Esophagus muscularis mucosa (tissue), 4 donors: Measurements from ENCODE around the gene AZU1. TPM values are rescaled to one million over a fixed set of nuclear protein-coding genes. Genes with fewer than 3 reads are reported as not detected.
A peak's percentile ranks its signal among the peaks of the same experiment; 100 is the strongest.
"Not testable (repeated sequence)": the region's sequence is repeated elsewhere in the genome, so short reads cannot be mapped to it uniquely, and the experiment has no call there.

Experiments
- DNase-seq: peaks from one replicate; pipeline ENCODE4 v3.0.0-alpha.2; 2017; ENCODE audit errors: extremely low spot score
- H3K27ac ChIP-seq, 4 donors: fragments of 200-600 bp; sonication (generic); replicated peaks in 1 of 4; 1 replicate in 3 of 4; 2 replicates in 1 of 4; pipeline ENCODE4 v1.5.1; 2016 to 2019; ENCODE audit warnings: mild to moderate bottlenecking in 1 of 4
- H3K27me3 ChIP-seq, 4 donors: fragments of 200-600 bp; sonication (generic); one replicate each; pipeline versions ENCODE4 v1.5.1 to v1.6.0; 2016 to 2019
- H3K36me3 ChIP-seq, 4 donors: fragments of 200-600 bp; sonication (generic); one replicate each; pipeline ENCODE4 v1.5.1; 2016 to 2019
- H3K4me1 ChIP-seq, 4 donors: fragments of 200-600 bp; sonication (generic); one replicate each; pipeline ENCODE4 v1.5.1; 2016 to 2019
- H3K4me3 ChIP-seq, 4 donors: fragments of 200-600 bp; sonication (generic); 1 replicate in 2 of 4; 2 replicates in 2 of 4; pipeline ENCODE4 v1.5.1; 2016 to 2019; ENCODE audit warnings: mild to moderate bottlenecking in 4 of 4, moderate library complexity in 1 of 4
- H3K9me3 ChIP-seq, 4 donors: fragments of 200-600 bp; sonication (generic); 1 replicate in 3 of 4; 2 replicates in 1 of 4; pipeline ENCODE4 v1.5.1; 2016 to 2019
- EP300 ChIP-seq: sonication (generic); formaldehyde crosslinking; IDR thresholded peaks from one replicate; pipeline ENCODE4 v1.6.1; 2017; ENCODE audit warnings: antibody characterized with exemption
- POLR2A ChIP-seq: fragments of 450-650 bp; IDR thresholded peaks from one replicate; pipeline ENCODE4 v1.6.1; 2017; ENCODE audit warnings: antibody characterized with exemption, moderate library complexity, mild to moderate bottlenecking, low read depth
- POLR2AphosphoS5 ChIP-seq, 2 donors: sonication (generic); formaldehyde crosslinking; IDR thresholded peaks; one replicate each; pipeline ENCODE4 v1.6.1; 2017; ENCODE audit warnings: antibody characterized with exemption in 2 of 2
- WGBS: methylation state at CpG from one replicate; pipeline ENCODE4 v1.1.5; 2018; 5-methylcytosine and 5-hydroxymethylcytosine counted together
- intact Hi-C: fragments of 100-400 bp; cut with DNase I; formaldehyde crosslinking; loops from one replicate; pipeline ENCODE4 v1.15.1; 2023
- total RNA-seq, 4 donors: library from RNA; depleted of rRNA; stranded (reverse); fragments of >200 nt; gene quantifications; one replicate each; pipeline versions ENCODE4 v1.1.0 to v1.2.1, GENCODE V29; 2016
- TF ChIP-seq, protein P1 (sequence below), 3 experiments: fragments of 200-600 bp in 2 of 3; fragments of 450-650 bp in 1 of 3; sonication (generic) in 2 of 3; IDR thresholded peaks; one replicate each; pipeline ENCODE4 v1.5.1; 2017 to 2019; ENCODE audit warnings: antibody characterized with exemption in 3 of 3, mild to moderate bottlenecking in 2 of 3, moderate library complexity in 1 of 3

The AZU1 gene
- total RNA-seq, 4 donors from 2014 or later, result 0.40 to 1.3 TPM; not detected in 2

DNA sequence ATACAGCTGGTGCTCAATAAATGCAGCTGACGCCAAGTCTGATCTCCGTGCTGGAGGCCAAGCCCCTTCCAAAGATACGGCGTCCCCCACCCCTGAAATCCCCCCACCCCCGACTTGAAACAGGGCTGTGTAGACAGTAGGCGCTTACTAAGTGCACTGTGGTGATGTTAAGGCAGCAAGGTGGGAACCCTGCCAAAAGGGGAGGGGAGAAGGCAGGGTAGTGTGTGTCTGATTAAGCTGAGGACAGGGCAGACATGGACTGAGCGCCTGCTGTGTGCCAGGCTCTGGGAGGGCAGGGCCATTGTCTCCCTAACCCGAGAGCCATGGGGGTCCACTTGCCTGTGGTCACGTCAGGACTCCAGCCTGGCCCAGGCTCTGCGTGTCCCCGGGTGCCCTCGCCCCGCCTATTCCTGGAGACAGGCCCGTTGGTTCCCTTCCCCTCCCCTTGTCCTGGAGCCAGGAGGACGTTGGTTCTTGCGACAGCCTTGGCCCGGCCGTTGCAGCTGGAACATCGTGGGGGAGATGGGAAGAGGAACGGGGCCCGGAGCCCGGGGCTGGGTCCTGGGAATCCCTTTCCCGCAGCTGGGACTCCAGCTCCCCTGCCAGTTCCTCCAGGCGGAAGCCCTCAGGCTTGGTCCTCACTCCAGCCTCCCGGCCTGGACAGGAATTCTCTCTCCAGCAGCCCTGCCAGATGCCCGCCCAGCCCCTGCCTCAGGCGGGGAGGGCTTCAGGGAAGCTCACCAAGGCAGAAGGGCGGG lies 22.8 kb downstream of the AZU1 start:
- peak; percentile 98 for DNase-seq
- intact Hi-C loops, result no loop called here
- peak overlapping the region; percentile 76 to 86 (median 80) for H3K27ac ChIP-seq
- H3K27me3 ChIP-seq, result peaks cover 0 to 69% (median 22%) of the 10 kb centered on the region in 4 donors
- peaks cover 13 to 45% (median 44%) of the 10 kb centered on the region in 4 donors for H3K4me1 ChIP-seq
- H3K9me3 ChIP-seq, result no peaks in the 10 kb centered on the region
- TF ChIP-seq EP300 (peak; percentile 85), POLR2AphosphoS5 (IDR thresholded peaks at IDR 0.05) (peak; percentile 86 to 90)
- TF ChIP-seq, protein P1, sequence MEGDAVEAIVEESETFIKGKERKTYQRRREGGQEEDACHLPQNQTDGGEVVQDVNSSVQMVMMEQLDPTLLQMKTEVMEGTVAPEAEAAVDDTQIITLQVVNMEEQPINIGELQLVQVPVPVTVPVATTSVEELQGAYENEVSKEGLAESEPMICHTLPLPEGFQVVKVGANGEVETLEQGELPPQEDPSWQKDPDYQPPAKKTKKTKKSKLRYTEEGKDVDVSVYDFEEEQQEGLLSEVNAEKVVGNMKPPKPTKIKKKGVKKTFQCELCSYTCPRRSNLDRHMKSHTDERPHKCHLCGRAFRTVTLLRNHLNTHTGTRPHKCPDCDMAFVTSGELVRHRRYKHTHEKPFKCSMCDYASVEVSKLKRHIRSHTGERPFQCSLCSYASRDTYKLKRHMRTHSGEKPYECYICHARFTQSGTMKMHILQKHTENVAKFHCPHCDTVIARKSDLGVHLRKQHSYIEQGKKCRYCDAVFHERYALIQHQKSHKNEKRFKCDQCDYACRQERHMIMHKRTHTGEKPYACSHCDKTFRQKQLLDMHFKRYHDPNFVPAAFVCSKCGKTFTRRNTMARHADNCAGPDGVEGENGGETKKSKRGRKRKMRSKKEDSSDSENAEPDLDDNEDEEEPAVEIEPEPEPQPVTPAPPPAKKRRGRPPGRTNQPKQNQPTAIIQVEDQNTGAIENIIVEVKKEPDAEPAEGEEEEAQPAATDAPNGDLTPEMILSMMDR (IDR thresholded peaks at IDR 0.05), result no peak
- peak overlapping the region; percentile 32 to 36 (median 34) for H3K4me3 ChIP-seq
- H3K36me3 ChIP-seq, result no peaks in the 10 kb centered on the region
- WGBS, result 39% methylated on average over 12 of the region's 28 CpGs

DNA sequence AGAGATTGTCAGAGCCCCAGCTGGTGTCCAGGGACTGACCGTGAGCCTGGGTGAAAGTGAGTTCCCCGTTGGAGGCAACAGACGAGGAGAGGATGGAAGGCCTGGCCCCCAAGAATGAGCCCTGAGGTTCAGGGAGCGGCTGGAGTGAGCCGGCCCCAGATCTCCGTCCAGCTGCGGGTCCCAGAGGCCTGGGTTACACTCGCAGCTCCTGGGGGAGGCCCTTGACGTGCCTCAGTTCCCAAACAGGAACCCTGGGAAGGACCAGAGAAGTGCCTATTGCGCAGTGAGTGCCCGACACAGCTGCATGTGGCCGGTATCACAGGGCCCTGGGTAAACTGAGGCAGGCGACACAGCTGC lies 23.3 kb downstream of the AZU1 start:
- H3K27ac ChIP-seq, result peak overlapping the region; percentile 76 to 86 (median 80)

GRCh38 chr19:852136-853013 lies 24.7 kb downstream of the AZU1 start, which contains the start of gene ELANE:
Gene ELANE, plus strand, starts transcription at chr19:852303. Its CDS starts 26 bp downstream, at chr19:852329.
- no peaks in the 10 kb centered on the region for H3K36me3 ChIP-seq
- no peaks in the 10 kb centered on the region for H3K9me3 ChIP-seq
- peak within 1 kb of the TSS; percentile 76 to 86 (median 80) for H3K27ac ChIP-seq
- peaks cover 13 to 44% (median 43%) of the 10 kb centered on the region in 4 donors for H3K4me1 ChIP-seq
- H3K27me3 ChIP-seq, result peaks cover 0 to 66% (median 12%) of the 10 kb centered on the region in 4 donors
- 47% methylated on average over 44 of the region's 55 CpGs for WGBS
- DNase-seq, result no peak
- peak within 1 kb of the TSS in 3 of 4 donors; percentile 33 to 36 (median 36) for H3K4me3 ChIP-seq
- TF ChIP-seq POLR2A, result no peak
- TF ChIP-seq POLR2AphosphoS5 (IDR thresholded peaks at IDR 0.05), result no peak
- TF ChIP-seq EP300, result no peak
- TF ChIP-seq, protein P1 (IDR thresholded peaks at IDR 0.05), result no peak
- intact Hi-C loops, result no loop called here

More for the DNA sequence above, 23.3 kb downstream of the AZU1 start:
- peak overlapping the region; percentile 32 to 36 (median 34) for H3K4me3 ChIP-seq
- no peaks in the 10 kb centered on the region for H3K36me3 ChIP-seq
- no peaks in the 10 kb centered on the region for H3K9me3 ChIP-seq
- 20% methylated on average over 6 of the region's 13 CpGs for WGBS
- no peak for DNase-seq
- peaks cover 13 to 45% (median 44%) of the 10 kb centered on the region in 4 donors for H3K4me1 ChIP-seq
- intact Hi-C loops, result no loop called here
- peaks cover 0 to 69% (median 18%) of the 10 kb centered on the region in 4 donors for H3K27me3 ChIP-seq
- TF ChIP-seq, protein P1 (IDR thresholded peaks at IDR 0.05), result no peak
- TF ChIP-seq EP300 (no peak), POLR2A (no peak), POLR2AphosphoS5 (IDR thresholded peaks at IDR 0.05) (no peak)

DNA sequence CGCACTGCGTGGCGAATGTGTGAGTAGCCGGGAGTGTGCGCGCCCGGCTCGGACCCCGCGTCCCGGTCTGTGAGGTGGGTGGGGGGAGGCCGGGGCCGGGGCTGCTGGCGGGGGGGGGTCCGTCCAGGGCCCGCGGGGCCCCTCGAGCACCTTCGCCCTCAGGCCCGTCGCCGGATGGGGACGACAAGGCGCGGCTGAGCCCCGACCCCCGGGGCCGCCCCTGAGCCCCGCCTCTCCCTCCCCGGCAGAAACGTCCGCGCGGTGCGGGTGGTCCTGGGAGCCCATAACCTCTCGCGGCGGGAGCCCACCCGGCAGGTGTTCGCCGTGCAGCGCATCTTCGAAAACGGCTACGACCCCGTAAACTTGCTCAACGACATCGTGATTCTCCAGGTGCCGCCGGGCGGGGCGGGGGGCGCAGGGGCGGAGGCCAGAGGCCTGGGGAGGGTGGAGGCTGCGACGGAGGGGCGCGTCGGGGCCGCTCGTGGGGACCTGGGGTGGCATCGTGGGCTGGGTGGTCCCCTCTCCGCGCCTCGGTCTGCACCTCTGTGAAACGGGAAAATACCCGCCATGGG lies 25.5 kb downstream of the AZU1 start:
- 40% methylated on average over 9 of the region's 67 CpGs for WGBS
- Histone ChIP-seq H3K4me1 (peaks cover 9 to 37% (median 36%) of the 10 kb centered on the region in 4 donors), H3K4me3 (peak overlapping the region in 1 of 4 donors; percentile 18), H3K9me3 (no peaks in the 10 kb centered on the region), H3K27me3 (peaks cover 0 to 64% (median 12%) of the 10 kb centered on the region in 4 donors), H3K36me3 (no peaks in the 10 kb centered on the region), H3K27ac (no peak overlapping the region)
- DNase-seq, result no peak
- TF ChIP-seq, protein P1 (IDR thresholded peaks at IDR 0.05), result no peak
- intact Hi-C loops, result no loop called here

GRCh38 chr19:853614-854220 lies 26.1 kb downstream of the AZU1 start:
- intact Hi-C loops, DNase-seq, H3K27ac ChIP-seq, H3K4me3 ChIP-seq, H3K36me3 ChIP-seq, H3K9me3 ChIP-seq: not testable (repeated sequence)
- peaks cover 0 to 65% (median 15%) of the 10 kb centered on the region in 4 donors for H3K27me3 ChIP-seq
- peaks cover 9 to 31% (median 30%) of the 10 kb centered on the region in 4 donors for H3K4me1 ChIP-seq
- WGBS, result 93% methylated on average over 8 of the region's 17 CpGs
